IMR-90 (cell line): Measurements from ENCODE around the gene VDAC1. TPM values are rescaled to one million over a fixed set of nuclear protein-coding genes. Genes with fewer than 3 reads are reported as not detected.

Experiments used
- ATAC-seq: fragments of 200-7000 bp; cut with Tn5 transposase; 2 replicates; pipeline ENCODE4 v1.9.1; 2020; ENCODE audit warnings: low read depth, mild to moderate bottlenecking, moderate library complexity
- BruUV-seq: library from RNA; stranded (reverse); fragments of 400-500 nt; replicated peaks from 2 replicates; lab custom pipeline; 2021; lab: Mats Ljungman, UMichigan
- CTCF ChIA-PET: fragments of 300-600 bp; formaldehyde crosslinking; extraction: SDS; loops from one replicate; lab custom pipeline; 2021; ENCODE audit warnings: antibody characterized with exemption; lab: Yijun Ruan, JAX
- POLR2A ChIA-PET: fragments of 300-600 bp; sonication (Branson Sonifier 250); formaldehyde crosslinking; loops from one replicate; lab custom pipeline; 2022; ENCODE audit warnings: antibody characterized with exemption; ENCODE audit not compliant: unreplicated experiment; lab: Charles Lee
- DNase-seq: peaks from one replicate; pipeline ENCODE4 v3.0.0; 2013
- H2AFZ ChIP-seq: replicated peaks from 2 replicates; pipeline ENCODE3; 2013; ENCODE audit warnings: low read length, mild to moderate bottlenecking; ENCODE audit not compliant: poor library complexity
- H2AK5ac ChIP-seq: 2 replicates; pipeline ENCODE4 v1.6.1; 2013; ENCODE audit warnings: low read depth, low read length, inconsistent platforms
- H2AK9ac ChIP-seq: replicated peaks from 2 replicates; pipeline ENCODE3; 2013; ENCODE audit warnings: mild to moderate bottlenecking, low read depth, low read length, moderate library complexity; ENCODE audit not compliant: poor library complexity
- H2BK120ac ChIP-seq: 2 replicates; pipeline ENCODE4 v1.6.1; 2013; ENCODE audit warnings: low read depth, low read length, inconsistent platforms
- H2BK15ac ChIP-seq: 3 replicates; pipeline ENCODE4 v1.6.1; 2013; ENCODE audit warnings: low read depth, low read length, inconsistent platforms
- H2BK20ac ChIP-seq: 2 replicates; pipeline ENCODE4 v1.6.1; 2013; ENCODE audit warnings: low read depth, mild to moderate bottlenecking, inconsistent platforms, low read length, moderate library complexity
- H2BK5ac ChIP-seq: 2 replicates; pipeline ENCODE4 v1.6.1; 2013; ENCODE audit warnings: mild to moderate bottlenecking, low read depth, low read length, inconsistent platforms; ENCODE audit not compliant: poor library complexity, severe bottlenecking
- H3K14ac ChIP-seq: replicated peaks from 2 replicates; pipeline ENCODE4 v1.6.1; 2013; ENCODE audit warnings: low read depth, low read length, inconsistent platforms
- H3K18ac ChIP-seq: 2 replicates; pipeline ENCODE4 v1.6.1; 2013; ENCODE audit warnings: low read depth, low read length, control low read depth
- H3K23ac ChIP-seq: 2 replicates; pipeline ENCODE4 v1.6.1; 2013; ENCODE audit warnings: low read depth, low read length, inconsistent platforms
- H3K27ac ChIP-seq: 2 replicates; pipeline ENCODE4 v1.5.1; 2013; ENCODE audit warnings: mild to moderate bottlenecking, control low read depth, low read length; ENCODE audit not compliant: insufficient read depth
- H3K27me3 ChIP-seq: 2 replicates; pipeline ENCODE4 v1.6.1; 2013; ENCODE audit warnings: low read length; ENCODE audit not compliant: control insufficient read depth, insufficient read depth
- H3K36me3 ChIP-seq: 2 replicates; pipeline ENCODE4 v1.6.1; 2013; ENCODE audit warnings: low read length, mixed read lengths; ENCODE audit not compliant: control insufficient read depth, insufficient read depth
- H3K4ac ChIP-seq: 2 replicates; pipeline ENCODE4 v1.6.1; 2013; ENCODE audit warnings: low read depth, low read length, inconsistent platforms
- H3K4me1 ChIP-seq: 2 replicates; pipeline ENCODE4 v1.6.1; 2013; ENCODE audit warnings: low read length, mixed read lengths; ENCODE audit not compliant: control insufficient read depth, insufficient read depth
- H3K4me2 ChIP-seq: 2 replicates; pipeline ENCODE4 v1.6.1; 2013; ENCODE audit warnings: low read depth, mild to moderate bottlenecking, control low read depth, low read length, moderate library complexity
- H3K4me3 ChIP-seq: 2 replicates; pipeline ENCODE4 v1.5.1; 2013; ENCODE audit warnings: low read depth, mild to moderate bottlenecking, control low read depth, low read length, moderate library complexity; ENCODE audit not compliant: insufficient read depth
- H3K56ac ChIP-seq: 2 replicates; pipeline ENCODE4 v1.6.1; 2013; ENCODE audit warnings: low read length, inconsistent platforms; ENCODE audit not compliant: insufficient read depth; ENCODE audit errors: extremely low read depth
- H3K79me1 ChIP-seq, 2 experiments: 2 replicates each; pipeline ENCODE4 v1.6.1; 2013; ENCODE audit warnings: low read length in 2 of 2, inconsistent platforms in 1 of 2, low read depth in 1 of 2
- H3K9ac ChIP-seq: 2 replicates; pipeline ENCODE4 v1.6.1; 2013; ENCODE audit warnings: low read depth, low read length, control low read depth
- H3K9me1 ChIP-seq: 2 replicates; pipeline ENCODE4 v1.6.1; 2013; ENCODE audit warnings: low read length, inconsistent platforms; ENCODE audit not compliant: insufficient read depth
- H3K9me3 ChIP-seq: 2 replicates; pipeline ENCODE4 v1.6.1; 2013; ENCODE audit warnings: low read length; ENCODE audit not compliant: control insufficient read depth, insufficient read depth
- H4K20me1 ChIP-seq: 2 replicates; pipeline ENCODE4 v1.6.1; 2013; ENCODE audit warnings: low read length, inconsistent platforms; ENCODE audit not compliant: insufficient read depth
- H4K5ac ChIP-seq: 2 replicates; pipeline ENCODE4 v1.6.1; 2013; ENCODE audit warnings: mild to moderate bottlenecking, low read depth, low read length, control low read depth
- H4K8ac ChIP-seq, 2 experiments: 2 replicates each; pipeline ENCODE4 v1.6.1; 2013; ENCODE audit warnings: low read depth in 2 of 2, low read length in 2 of 2, control low read depth in 1 of 2, inconsistent platforms in 1 of 2
- H4K91ac ChIP-seq: 2 replicates; pipeline ENCODE4 v1.6.1; 2013; ENCODE audit warnings: low read depth, low read length, inconsistent platforms; ENCODE audit not compliant: insufficient read depth
- CTCF ChIP-seq: conservative IDR thresholded peaks from 2 replicates; pipeline ENCODE4 v1.5.1; 2012; ENCODE audit warnings: mild to moderate bottlenecking, low read depth, low read length, improper control_type of control experiment
- POLR2A ChIP-seq: IDR thresholded peaks from 2 replicates; pipeline ENCODE4 v1.6.1; 2012; ENCODE audit warnings: mild to moderate bottlenecking, low read depth, low read length
- RAD21 ChIP-seq: IDR thresholded peaks from 2 replicates; pipeline ENCODE4 v1.6.1; 2012; ENCODE audit warnings: low read length, improper control_type of control experiment
- RCOR1 ChIP-seq: IDR thresholded peaks from 2 replicates; pipeline ENCODE4 v1.6.1; 2012; ENCODE audit warnings: mild to moderate bottlenecking, low read length, improper control_type of control experiment; ENCODE audit not compliant: insufficient replicate concordance
- SMC3 ChIP-seq: fragments of 150-350 bp; IDR thresholded peaks from 2 replicates; pipeline ENCODE4 v1.6.1; 2016; ENCODE audit warnings: low read depth, mild to moderate bottlenecking, antibody characterized with exemption, low read length, moderate library complexity
- whole genome bisulfite sequencing, 2 experiments: methylation state at CpG; one replicate each; pipeline versions ENCODE4 v1.1.5 to v1.1.7; 2013; ENCODE audit warnings: missing lambda C conversion rate in 2 of 2; ENCODE audit not compliant: insufficient read length in 1 of 2; ENCODE audit errors: extremely low coverage in 2 of 2; 5-methylcytosine and 5-hydroxymethylcytosine counted together
- dilution Hi-C: fragments of 300-500 bp; cut with HindIII; formaldehyde crosslinking; loops from one replicate; pipeline ENCODE4 v1.14.3; 2018; ENCODE audit warnings: low sequenced_read_pairs; ENCODE audit not compliant: unreplicated experiment
- in situ Hi-C: fragments of 300-500 bp; cut with MboI; formaldehyde crosslinking; loops from 3 replicates; pipeline ENCODE4 v1.14.3; 2019; ENCODE audit warnings: low sequenced_read_pairs, inconsistent platforms, mixed read lengths
- intact Hi-C: fragments of 100-400 bp; cut with micrococcal nuclease; formaldehyde crosslinking; loops from 2 replicates; pipeline ENCODE4 v1.10.0; 2022
- polyA plus RNA-seq, 3 experiments: library from polyadenylated mRNA; depleted of rRNA; stranded (reverse); fragments of >200 nt; gene quantifications; 2 replicates each; pipeline ENCODE4 v1.2.3, GENCODE V29; 2012; ENCODE audit warnings: low replicate concordance in 1 of 3
- total RNA-seq: library from RNA; depleted of rRNA; stranded (reverse); fragments of >200 nt; gene quantifications from 2 replicates; pipeline ENCODE4 v1.2.3, GENCODE V29; 2012

VDAC1 gene
- total and polyA plus RNA-seq, 2 of the 4 experiments (the other 2 are of a cell fraction) = 289 to 365 TPM

- in situ Hi-C loops = loop anchor here (10.0 kb wide), 2 partner anchors 520 to 830 kb away; no protein-coding TSS in a partner anchor
- Histone ChIP-seq H3K9me1 (no peaks in the 10 kb centered on the region; the same call in 1 of the 2 replicates), H3K4ac (no peak overlapping the region), H4K20me1 (no peaks in the 10 kb centered on the region), H3K4me1 (0 out of 2 replicates have a peak, but pooled peaks cover 2% of the 10 kb centered on the region), H2AFZ (no peak overlapping the region), H2BK15ac (no peak overlapping the region), H3K9me3 (no peaks in the 10 kb centered on the region), H2BK5ac (no peak overlapping the region), H3K79me1 (no peaks in the 10 kb centered on the region), H3K56ac (no peak overlapping the region), H4K91ac (no peak overlapping the region), H3K36me3 (no peaks in the 10 kb centered on the region), H2BK120ac (no peak overlapping the region), H3K4me3 (no peak overlapping the region), H3K14ac (no peak overlapping the region), H3K23ac (no peak overlapping the region), H2AK9ac (no peak overlapping the region), H3K4me2 (no peak overlapping the region), H3K27me3 (peaks cover 12% of the 10 kb centered on the region), H4K5ac (no peak overlapping the region), H3K18ac (no peak overlapping the region), H2BK20ac (no peak overlapping the region), H4K8ac (no peak overlapping the region), H3K27ac (no peak overlapping the region), H2AK5ac (no peak overlapping the region), H3K9ac (no peak overlapping the region)
- no CpG with 5 or more reads among the region's 19 CpGs for WGBS, 2 experiments
- peak; percentile 44 for DNase-seq
- no peak for TF ChIP-seq POLR2A
- no peak for TF ChIP-seq RCOR1
- peak; percentile 67 for TF ChIP-seq CTCF
- peak; percentile 80 for TF ChIP-seq RAD21
- TF ChIP-seq SMC3 = peak; percentile 59
- peak; percentile 56 for ATAC-seq
- dilution Hi-C loops = no loop called here
- ChIA-PET POLR2A (no interaction called here), CTCF (interaction anchor here (1.3 kb wide), 1 partner anchor 521 kb away, joined by 3 read pairs; no protein-coding TSS in a partner anchor)
- intact Hi-C loops = loop anchor here (1.0 to 10.0 kb wide), 4 partner anchors 190 to 832 kb away; no protein-coding TSS in a partner anchor
- no TSS peak for BruUV-seq
Observed at GRCh38 chr5:133944263-133945185, 60.3 kb downstream of the VDAC1 start.
